Muscle of leg (tissue), 11 donors: Measurements from ENCODE around the gene CRB2. TPM values are rescaled to one million over a fixed set of nuclear protein-coding genes. Genes with fewer than 3 reads are reported as not detected.

Experiments used
- DNase-seq: peaks from one replicate; pipeline ENCODE4 v3.0.0; 2013
- H3K27ac ChIP-seq: one replicate; pipeline ENCODE4 v1.5.1; 2013; ENCODE audit warnings: mild to moderate bottlenecking, low read length, control low read depth
- H3K27me3 ChIP-seq: one replicate; pipeline ENCODE4 v1.6.1; 2013; ENCODE audit warnings: low read length; ENCODE audit not compliant: control insufficient read depth, insufficient read depth
- H3K36me3 ChIP-seq: one replicate; pipeline ENCODE4 v1.6.1; 2013; ENCODE audit warnings: low read length; ENCODE audit not compliant: control insufficient read depth, insufficient read depth
- H3K4me1 ChIP-seq: one replicate; pipeline ENCODE4 v1.6.1; 2013; ENCODE audit warnings: low read length; ENCODE audit not compliant: control insufficient read depth, insufficient read depth
- H3K4me3 ChIP-seq: one replicate; pipeline ENCODE4 v1.5.1; 2013; ENCODE audit warnings: low read length, control low read depth
- H3K9me3 ChIP-seq: replicated peaks from 2 replicates; pipeline ENCODE4 v1.6.1; 2013; ENCODE audit warnings: low read depth, low read length; ENCODE audit not compliant: control insufficient read depth
- WGBS: methylation state at CpG from one replicate; pipeline ENCODE4 v1.1.5; 2013; ENCODE audit warnings: missing lambda C conversion rate; ENCODE audit not compliant: insufficient coverage; 5-methylcytosine and 5-hydroxymethylcytosine counted together
- polyA plus RNA-seq, 8 donors: library from polyadenylated mRNA; unstranded; fragments of 120-200 nt; gene quantifications; one replicate each; pipeline versions ENCODE4 v1.2.1 to v1.2.3, GENCODE V29; 2013; ENCODE audit warnings: inconsistent platforms in 1 of 8, low replicate concordance in 1 of 8; ENCODE audit not compliant: insufficient read length in 8 of 8, insufficient read depth in 1 of 8
- total RNA-seq: library from RNA; stranded (reverse); fragments of 120-200 nt; gene quantifications from one replicate; pipeline ENCODE4 v1.2.4, GENCODE V29; 2013

CRB2 gene
- total and polyA plus RNA-seq, 9 donors = 0.04 to 0.22 (median 0.15) TPM

- no peak for DNase-seq
- Histone ChIP-seq H3K36me3 (peaks cover 12% of the 10 kb centered on the region), H3K27me3 (peaks cover 8% of the 10 kb centered on the region), H3K4me3 (no peak overlapping the region), H3K27ac (no peak overlapping the region), H3K4me1 (peaks cover 9% of the 10 kb centered on the region), H3K9me3 (no peaks in the 10 kb centered on the region)
- 83% methylated on average over 19 of the region's 28 CpGs for WGBS
Observed at GRCh38 chr9:123380852-123381705, 25.1 kb downstream of the CRB2 start.

GRCh38 chr9:123382653-123383511 is 26.9 kb downstream of the CRB2 start:
- 81% methylated on average over 20 of the region's 27 CpGs for WGBS
- Histone ChIP-seq H3K9me3 (no peaks in the 10 kb centered on the region), H3K27me3 (no peaks in the 10 kb centered on the region), H3K4me1 (peaks cover 2% of the 10 kb centered on the region), H3K4me3 (no peak overlapping the region), H3K36me3 (peaks cover 12% of the 10 kb centered on the region), H3K27ac (no peak overlapping the region)
- DNase-seq = no peak

- Histone ChIP-seq H3K36me3 (peaks cover 12% of the 10 kb centered on the region), H3K4me3 (no peak overlapping the region), H3K4me1 (peaks cover 2% of the 10 kb centered on the region), H3K27me3 (no peaks in the 10 kb centered on the region), H3K9me3 (no peaks in the 10 kb centered on the region), H3K27ac (no peak overlapping the region)
- WGBS = 82% methylated on average over 26 of the region's 27 CpGs
- DNase-seq = no peak
Observed at GRCh38 chr9:123383512-123384170, 27.6 kb downstream of the CRB2 start.

GRCh38 chr9:123387686-123388085 is 31.7 kb downstream of the CRB2 start:
- DNase-seq = no peak
- WGBS = 69% methylated on average over 13 of the region's 14 CpGs
- Histone ChIP-seq H3K4me3 (no peak overlapping the region), H3K27me3 (no peaks in the 10 kb centered on the region), H3K9me3 (no peaks in the 10 kb centered on the region), H3K36me3 (peaks cover 9% of the 10 kb centered on the region), H3K27ac (no peak overlapping the region), H3K4me1 (no peaks in the 10 kb centered on the region)

GRCh38 chr9:123389070-123389469 is 33.1 kb downstream of the CRB2 start:
- DNase-seq = no peak
- peaks cover 3% of the 10 kb centered on the region for H3K9me3 ChIP-seq
- no peaks in the 10 kb centered on the region for H3K36me3 ChIP-seq
- H3K4me1 ChIP-seq = no peaks in the 10 kb centered on the region
- no peak overlapping the region for H3K4me3 ChIP-seq
- 63% methylated on average over 8 of the region's 10 CpGs for WGBS
- no peaks in the 10 kb centered on the region for H3K27me3 ChIP-seq
- H3K27ac ChIP-seq = no peak overlapping the region

DNA sequence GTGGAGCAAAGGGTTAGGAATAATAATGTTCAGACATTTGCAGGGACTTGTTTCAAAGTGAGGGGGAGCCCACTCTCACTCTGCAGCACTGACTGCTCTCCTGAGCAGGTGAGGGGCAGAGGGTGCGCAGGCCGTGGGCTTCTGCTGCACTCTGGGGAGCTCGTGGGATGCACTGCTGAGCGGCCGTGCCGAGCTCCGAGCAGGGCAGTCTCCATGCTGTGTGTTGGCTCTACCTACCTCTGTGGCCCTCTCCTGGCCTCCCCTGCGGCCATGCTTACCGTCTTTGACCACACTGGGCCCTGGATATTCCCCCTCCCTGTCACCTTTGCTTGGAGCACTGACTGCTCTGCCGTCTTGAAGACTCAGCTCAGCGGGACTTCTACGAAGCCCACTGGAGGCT is 33.7 kb downstream of the CRB2 start:
- Histone ChIP-seq H3K36me3 (no peaks in the 10 kb centered on the region), H3K4me1 (peaks cover 6% of the 10 kb centered on the region), H3K4me3 (no peak overlapping the region), H3K27ac (no peak overlapping the region), H3K9me3 (peaks cover 3% of the 10 kb centered on the region), H3K27me3 (no peaks in the 10 kb centered on the region)
- no peak for DNase-seq
- WGBS = 42% methylated on average over 9 of the region's 12 CpGs

- H3K27ac ChIP-seq = no peak overlapping the region
- H3K9me3 ChIP-seq = peaks cover 3% of the 10 kb centered on the region
- no peak for DNase-seq
- no peak overlapping the region for H3K4me3 ChIP-seq
- 69% methylated on average over 19 of the region's 23 CpGs for WGBS
- no peaks in the 10 kb centered on the region for H3K36me3 ChIP-seq
- H3K27me3 ChIP-seq = no peaks in the 10 kb centered on the region
- H3K4me1 ChIP-seq = peaks cover 14% of the 10 kb centered on the region
Observed at GRCh38 chr9:123390337-123391135, 34.5 kb downstream of the CRB2 start.

GRCh38 chr9:123391233-123391632 is 35.2 kb downstream of the CRB2 start:
- no CpG with 5 or more reads among the region's 5 CpGs for WGBS
- Histone ChIP-seq H3K4me3 (no peak overlapping the region), H3K9me3 (peaks cover 3% of the 10 kb centered on the region), H3K36me3 (no peaks in the 10 kb centered on the region), H3K27me3 (no peaks in the 10 kb centered on the region), H3K4me1 (peaks cover 21% of the 10 kb centered on the region), H3K27ac (no peak overlapping the region)
- DNase-seq = no peak

GRCh38 chr9:123391946-123392345 is 35.9 kb downstream of the CRB2 start:
- DNase-seq = no peak
- no peaks in the 10 kb centered on the region for H3K27me3 ChIP-seq
- 86% methylated on average over 23 of the region's 28 CpGs for WGBS
- H3K4me1 ChIP-seq = peaks cover 26% of the 10 kb centered on the region
- H3K9me3 ChIP-seq = peaks cover 3% of the 10 kb centered on the region
- no peaks in the 10 kb centered on the region for H3K36me3 ChIP-seq
- no peak overlapping the region for H3K27ac ChIP-seq
- H3K4me3 ChIP-seq = no peak overlapping the region
